ENCODE data around the gene CEP290.

Gene CEP290

DNA sequence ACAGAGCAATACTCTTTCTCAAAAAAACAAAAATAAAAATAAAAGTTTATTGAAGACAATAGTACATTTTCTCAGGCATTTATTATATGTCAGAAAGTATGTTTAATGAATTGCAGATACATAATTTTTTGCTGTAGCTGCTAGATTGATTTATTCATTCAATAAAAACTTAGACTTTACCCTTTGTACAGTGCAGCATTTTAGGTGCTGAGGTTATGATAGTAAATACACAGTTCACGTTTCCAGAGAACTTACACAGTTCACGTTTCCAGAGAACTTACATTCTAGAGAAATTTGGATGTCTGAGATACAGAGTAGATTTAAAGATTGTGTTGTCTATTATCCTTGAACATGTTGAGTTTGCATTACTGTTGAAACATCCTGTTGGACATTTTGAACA is 25.5 kb upstream of the CEP290 start:
- Histone ChIP-seq H3K9ac (ENCODE audit: low read length) (no peak overlapping the region), H2BK120ac (ENCODE audit: low read depth, low read length) (no peak overlapping the region), H3K79me1 (replicated peaks; ENCODE audit: low read length, poor library complexity, severe bottlenecking) (peaks cover 3% of the 10 kb centered on the region), H3K27me3 (ENCODE audit: control insufficient read depth in 1 of 2, insufficient read depth in 1 of 2, low read length in 2 of 2) (no peaks in the 10 kb centered on the region), H3K14ac (ENCODE audit: low read length in 2 of 2) (no peak overlapping the region), H4K8ac (ENCODE audit: low read length) (no peak overlapping the region), H2BK5ac (ENCODE audit: low read depth, low read length, poor library complexity, severe bottlenecking) (no peak overlapping the region), H3K36me3 (ENCODE audit: control insufficient read depth in 1 of 2, insufficient read depth in 2 of 2, low read depth in 1 of 2, low read length in 2 of 2) (peaks cover 3 to 75% of the 10 kb centered on the region in 2 experiments), H3K4ac (ENCODE audit: low read depth in 1 of 2, low read length in 2 of 2) (no peak overlapping the region), H3K4me2 (ENCODE audit: low read length, poor library complexity, severe bottlenecking) (no peak overlapping the region), H3K18ac (ENCODE audit: low read depth in 1 of 2, low read length in 2 of 2) (no peak overlapping the region), H2AFZ (ENCODE audit: low read depth, low read length) (no peak overlapping the region), H2BK15ac (ENCODE audit: low read depth, poor library complexity, severe bottlenecking) (no peak overlapping the region), H3K4me1 (ENCODE audit: control insufficient read depth, insufficient read depth, low read depth, low read length) (no peaks in the 10 kb centered on the region), H3K4me3 (ENCODE audit: insufficient read depth in 1 of 2, low read depth in 1 of 2, low read length in 2 of 2) (no peak overlapping the region), H3K23ac (ENCODE audit: low read length in 2 of 2) (no peak overlapping the region), H2BK12ac (ENCODE audit: low read length in 2 of 2) (no peak overlapping the region), H3K27ac (ENCODE audit: low read length, poor library complexity, severe bottlenecking) (no peak overlapping the region), H4K91ac (ENCODE audit: low read length) (no peak overlapping the region), H3K9me3 (ENCODE audit: control insufficient read depth, low read length) (peaks cover 7% of the 10 kb centered on the region), H2AK5ac (ENCODE audit: low read length, severe bottlenecking) (no peak overlapping the region)
- WGBS, result 100% methylated on average over 2 of the region's 2 CpGs
- DNase-seq, result no peak

DNA sequence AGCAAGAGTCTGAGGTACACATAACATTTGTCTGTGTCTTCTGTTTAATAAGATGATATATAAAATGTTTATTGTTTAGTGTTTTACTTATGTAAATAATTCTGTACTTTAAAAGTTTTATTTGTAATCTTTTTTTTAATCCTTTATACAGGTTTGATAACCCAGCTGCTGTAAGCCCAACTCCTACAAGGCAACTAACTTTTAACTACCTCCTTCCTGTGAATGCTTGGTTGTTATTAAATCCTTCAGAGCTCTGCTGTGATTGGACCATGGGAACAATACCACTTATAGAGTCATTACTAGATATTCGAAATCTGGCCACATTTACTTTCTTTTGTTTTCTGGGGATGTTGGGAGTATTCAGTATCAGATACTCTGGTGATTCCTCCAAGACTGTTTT is 24.3 kb upstream of the CEP290 start:
- Histone ChIP-seq H2BK120ac (ENCODE audit: low read depth, low read length) (no peak overlapping the region), H4K91ac (ENCODE audit: low read length) (no peak overlapping the region), H2AK5ac (ENCODE audit: low read length, severe bottlenecking) (no peak overlapping the region), H3K18ac (ENCODE audit: low read depth in 1 of 2, low read length in 2 of 2) (no peak overlapping the region), H3K23ac (ENCODE audit: low read length in 2 of 2) (no peak overlapping the region), H3K79me1 (replicated peaks; ENCODE audit: low read length, poor library complexity, severe bottlenecking) (peaks cover 3% of the 10 kb centered on the region), H3K27ac (ENCODE audit: low read length, poor library complexity, severe bottlenecking) (no peak overlapping the region), H3K36me3 (ENCODE audit: control insufficient read depth in 1 of 2, insufficient read depth in 2 of 2, low read depth in 1 of 2, low read length in 2 of 2) (peaks cover 3 to 74% of the 10 kb centered on the region in 2 experiments), H3K9me3 (ENCODE audit: control insufficient read depth, low read length) (peaks cover 7% of the 10 kb centered on the region), H2AFZ (ENCODE audit: low read depth, low read length) (no peak overlapping the region), H2BK12ac (ENCODE audit: low read length in 2 of 2) (no peak overlapping the region), H3K27me3 (ENCODE audit: control insufficient read depth in 1 of 2, insufficient read depth in 1 of 2, low read length in 2 of 2) (no peaks in the 10 kb centered on the region), H3K14ac (ENCODE audit: low read length in 2 of 2) (no peak overlapping the region), H3K4me2 (ENCODE audit: low read length, poor library complexity, severe bottlenecking) (no peak overlapping the region), H3K4me1 (ENCODE audit: control insufficient read depth, insufficient read depth, low read depth, low read length) (no peaks in the 10 kb centered on the region), H3K4me3 (ENCODE audit: insufficient read depth in 1 of 2, low read depth in 1 of 2, low read length in 2 of 2) (no peak overlapping the region), H2BK15ac (ENCODE audit: low read depth, poor library complexity, severe bottlenecking) (no peak overlapping the region), H3K9ac (ENCODE audit: low read length) (no peak overlapping the region), H2BK5ac (ENCODE audit: low read depth, low read length, poor library complexity, severe bottlenecking) (no peak overlapping the region), H3K4ac (ENCODE audit: low read depth in 1 of 2, low read length in 2 of 2) (no peak overlapping the region), H4K8ac (ENCODE audit: low read length) (no peak overlapping the region)
- DNase-seq, result no peak
- no CpG with 5 or more reads among the region's 1 CpG for WGBS

DNA sequence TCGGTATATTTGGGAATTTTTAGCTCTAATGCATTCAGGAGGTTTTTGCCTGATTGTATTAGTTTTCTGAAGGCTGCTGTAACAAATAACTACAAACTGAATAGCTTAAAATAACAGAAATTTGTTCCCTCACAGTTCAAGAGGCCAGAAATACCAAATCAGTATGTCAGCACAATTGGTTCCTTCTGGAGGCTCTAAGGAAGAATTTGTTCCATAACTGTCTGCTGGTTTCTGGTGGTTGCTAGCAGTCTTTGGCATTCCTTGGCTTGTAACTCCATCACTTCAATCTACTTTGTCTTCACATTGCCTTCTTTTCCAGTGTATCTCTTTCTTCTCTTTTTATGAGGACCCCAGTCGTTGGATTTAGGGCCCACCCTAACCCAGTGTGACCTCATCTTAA is 21.5 kb upstream of the CEP290 start:
- Histone ChIP-seq H3K27me3 (ENCODE audit: control insufficient read depth in 1 of 2, insufficient read depth in 1 of 2, low read length in 2 of 2) (no peaks in the 10 kb centered on the region), H3K4me3 (ENCODE audit: insufficient read depth in 1 of 2, low read depth in 1 of 2, low read length in 2 of 2) (no peak overlapping the region), H3K79me1 (replicated peaks; ENCODE audit: low read length, poor library complexity, severe bottlenecking) (peaks cover 1% of the 10 kb centered on the region)

DNA sequence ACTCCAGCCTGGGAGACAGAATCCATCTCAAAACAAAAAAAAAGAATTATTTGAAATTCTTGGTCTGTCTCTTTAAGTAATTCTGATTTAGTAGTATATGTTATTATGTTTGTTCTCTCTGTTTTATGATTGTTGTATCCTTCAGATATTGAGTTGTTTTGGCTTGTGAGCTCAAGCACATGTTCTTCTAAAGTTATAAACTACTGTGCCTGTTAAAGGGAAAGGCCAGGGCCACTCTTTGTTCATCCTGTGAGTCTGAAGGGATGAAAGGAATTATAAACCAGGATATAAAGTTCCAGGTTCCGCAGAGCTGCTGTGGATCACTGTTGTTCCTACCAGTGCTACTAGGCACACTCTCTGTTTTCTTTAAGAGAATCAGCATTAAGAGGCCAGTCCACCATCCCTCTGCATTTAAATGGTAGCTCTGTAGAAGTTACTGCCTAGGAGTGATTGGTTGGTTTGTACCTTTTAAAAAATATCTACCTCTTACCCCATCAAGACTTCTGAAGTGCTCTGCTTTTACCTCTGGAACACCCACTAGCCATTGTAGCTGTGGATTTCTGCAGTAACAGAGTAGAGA is 14.3 kb upstream of the CEP290 start:
- Histone ChIP-seq H2AK5ac (ENCODE audit: low read length, severe bottlenecking) (no peak overlapping the region), H3K4me3 (ENCODE audit: insufficient read depth in 1 of 2, low read depth in 1 of 2, low read length in 2 of 2) (no peak overlapping the region), H2BK5ac (ENCODE audit: low read depth, low read length, poor library complexity, severe bottlenecking) (no peak overlapping the region), H2BK12ac (ENCODE audit: low read length in 2 of 2) (no peak overlapping the region), H3K4me1 (ENCODE audit: control insufficient read depth, insufficient read depth, low read depth, low read length) (no peaks in the 10 kb centered on the region), H3K27me3 (ENCODE audit: control insufficient read depth in 1 of 2, insufficient read depth in 1 of 2, low read length in 2 of 2) (no peaks in the 10 kb centered on the region), H3K23ac (ENCODE audit: low read length in 2 of 2) (no peak overlapping the region), H3K27ac (ENCODE audit: low read length, poor library complexity, severe bottlenecking) (no peak overlapping the region), H4K91ac (ENCODE audit: low read length) (no peak overlapping the region), H3K18ac (ENCODE audit: low read depth in 1 of 2, low read length in 2 of 2) (no peak overlapping the region), H3K4ac (ENCODE audit: low read depth in 1 of 2, low read length in 2 of 2) (no peak overlapping the region), H3K14ac (ENCODE audit: low read length in 2 of 2) (no peak overlapping the region), H3K9me3 (ENCODE audit: control insufficient read depth, low read length) (no peaks in the 10 kb centered on the region), H2AFZ (ENCODE audit: low read depth, low read length) (no peak overlapping the region), H3K36me3 (ENCODE audit: control insufficient read depth in 1 of 2, insufficient read depth in 2 of 2, low read depth in 1 of 2, low read length in 2 of 2) (peaks cover 0 to 22% of the 10 kb centered on the region in 2 experiments), H4K8ac (ENCODE audit: low read length) (no peak overlapping the region), H2BK15ac (ENCODE audit: low read depth, poor library complexity, severe bottlenecking) (no peak overlapping the region), H3K9ac (ENCODE audit: low read length) (no peak overlapping the region), H3K4me2 (ENCODE audit: low read length, poor library complexity, severe bottlenecking) (no peak overlapping the region), H3K79me1 (replicated peaks; ENCODE audit: low read length, poor library complexity, severe bottlenecking) (peaks cover 6% of the 10 kb centered on the region), H2BK120ac (ENCODE audit: low read depth, low read length) (no peak overlapping the region)
- no peak for DNase-seq
- 88% methylated on average over 1 of the region's 1 CpG for WGBS

More for the DNA sequence above, 21.5 kb upstream of the CEP290 start:
- H2BK12ac ChIP-seq (ENCODE audit: low read length in 2 of 2), result no peak overlapping the region
- no peak overlapping the region for H2AFZ ChIP-seq (ENCODE audit: low read depth, low read length)
- H4K8ac ChIP-seq (ENCODE audit: low read length), result no peak overlapping the region
- H3K4ac ChIP-seq (ENCODE audit: low read depth in 1 of 2, low read length in 2 of 2), result no peak overlapping the region
- DNase-seq, result no peak
- H3K9me3 ChIP-seq (ENCODE audit: control insufficient read depth, low read length), result peaks cover 7% of the 10 kb centered on the region
- H2BK15ac ChIP-seq (ENCODE audit: low read depth, poor library complexity, severe bottlenecking), result no peak overlapping the region
- H3K18ac ChIP-seq (ENCODE audit: low read depth in 1 of 2, low read length in 2 of 2), result no peak overlapping the region
- H2BK5ac ChIP-seq (ENCODE audit: low read depth, low read length, poor library complexity, severe bottlenecking), result no peak overlapping the region
- H3K4me2 ChIP-seq (ENCODE audit: low read length, poor library complexity, severe bottlenecking), result no peak overlapping the region
- no peak overlapping the region for H3K9ac ChIP-seq (ENCODE audit: low read length)
- no peak overlapping the region for H3K27ac ChIP-seq (ENCODE audit: low read length, poor library complexity, severe bottlenecking)
- H3K23ac ChIP-seq (ENCODE audit: low read length in 2 of 2), result no peak overlapping the region
- H4K91ac ChIP-seq (ENCODE audit: low read length), result no peak overlapping the region
- no peak overlapping the region for H3K14ac ChIP-seq (ENCODE audit: low read length in 2 of 2)
- no peak overlapping the region for H2BK120ac ChIP-seq (ENCODE audit: low read depth, low read length)
- H3K36me3 ChIP-seq (ENCODE audit: control insufficient read depth in 1 of 2, insufficient read depth in 2 of 2, low read depth in 1 of 2, low read length in 2 of 2), result peaks cover 3 to 63% of the 10 kb centered on the region in 2 experiments
- WGBS, result 100% methylated on average over 1 of the region's 2 CpGs
- no peaks in the 10 kb centered on the region for H3K4me1 ChIP-seq (ENCODE audit: control insufficient read depth, insufficient read depth, low read depth, low read length)
- H2AK5ac ChIP-seq (ENCODE audit: low read length, severe bottlenecking), result no peak overlapping the region
